ENCODE data around the gene BABAM2.

BABAM2 gene

GRCh38 chr2:28338831-28339321 is 448.3 kb downstream of the BABAM2 start:
- no peak for DNase-seq

DNA sequence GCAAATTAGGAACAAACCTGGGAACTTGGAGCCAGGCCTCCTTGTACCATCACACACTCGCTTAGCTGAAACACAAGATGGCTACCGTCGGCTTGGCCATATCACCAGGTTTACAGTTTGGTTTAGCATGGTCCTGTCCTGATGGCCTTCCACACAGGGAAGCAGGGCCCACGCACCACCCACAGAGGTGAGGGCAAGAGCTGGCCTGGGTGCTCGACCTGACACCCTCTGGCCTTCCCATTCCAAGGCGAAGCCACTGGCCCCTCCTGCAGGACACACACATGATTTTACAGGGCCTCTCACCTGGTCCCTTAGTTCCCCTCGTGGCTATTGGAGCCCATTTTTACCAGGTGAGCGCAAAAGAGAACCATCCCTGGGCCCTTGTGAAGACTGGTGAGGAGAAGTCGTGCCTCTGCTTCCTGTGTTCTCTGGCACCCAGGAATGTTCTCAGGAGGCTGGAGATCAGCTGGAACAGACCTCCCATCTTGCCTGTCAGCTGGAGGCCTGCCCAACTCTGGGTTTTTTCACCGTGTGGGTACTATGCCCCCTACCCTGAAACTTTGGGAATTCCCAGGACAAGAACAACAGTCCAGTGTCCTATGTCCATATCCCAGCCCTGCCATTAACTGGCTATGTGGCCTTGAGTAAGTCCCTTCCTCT is 449.1 kb downstream of the BABAM2 start:
- DNase-seq: no peak

GRCh38 chr2:28340312-28341202 is 450.0 kb downstream of the BABAM2 start:
- DNase-seq: no peak

DNA sequence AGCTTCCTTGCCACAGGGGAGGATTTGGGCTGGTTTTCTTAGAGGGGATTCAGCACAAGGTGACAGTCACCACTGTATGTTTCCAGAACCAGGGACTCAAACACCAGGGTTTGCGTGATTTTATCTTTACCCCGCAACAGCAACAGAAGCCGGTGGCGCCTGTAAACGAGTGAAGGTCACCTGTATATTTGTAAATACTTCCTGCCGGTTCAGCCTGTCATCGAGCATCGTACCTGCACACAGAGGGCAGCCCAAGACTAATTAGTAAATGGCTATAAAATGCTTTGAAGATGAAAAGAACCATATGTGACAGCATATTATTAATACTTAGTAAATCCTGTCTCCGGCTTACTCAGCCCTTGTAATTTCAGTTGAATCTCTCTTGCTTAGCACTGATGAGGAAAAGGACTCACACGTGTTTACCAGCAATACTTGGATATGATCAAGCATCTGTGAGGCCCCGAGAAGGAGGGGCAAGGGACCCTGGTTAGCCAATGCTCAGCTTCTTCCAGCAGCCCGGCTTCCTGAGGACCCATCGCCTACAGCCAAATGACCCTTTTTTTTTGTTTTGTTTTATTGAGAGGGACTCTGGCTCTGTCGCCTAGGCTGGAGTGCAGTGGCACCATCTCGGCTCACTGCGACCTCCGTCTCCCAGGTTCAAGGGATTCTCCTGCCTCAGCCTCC is 450.8 kb downstream of the BABAM2 start:
- no peak for DNase-seq

DNA sequence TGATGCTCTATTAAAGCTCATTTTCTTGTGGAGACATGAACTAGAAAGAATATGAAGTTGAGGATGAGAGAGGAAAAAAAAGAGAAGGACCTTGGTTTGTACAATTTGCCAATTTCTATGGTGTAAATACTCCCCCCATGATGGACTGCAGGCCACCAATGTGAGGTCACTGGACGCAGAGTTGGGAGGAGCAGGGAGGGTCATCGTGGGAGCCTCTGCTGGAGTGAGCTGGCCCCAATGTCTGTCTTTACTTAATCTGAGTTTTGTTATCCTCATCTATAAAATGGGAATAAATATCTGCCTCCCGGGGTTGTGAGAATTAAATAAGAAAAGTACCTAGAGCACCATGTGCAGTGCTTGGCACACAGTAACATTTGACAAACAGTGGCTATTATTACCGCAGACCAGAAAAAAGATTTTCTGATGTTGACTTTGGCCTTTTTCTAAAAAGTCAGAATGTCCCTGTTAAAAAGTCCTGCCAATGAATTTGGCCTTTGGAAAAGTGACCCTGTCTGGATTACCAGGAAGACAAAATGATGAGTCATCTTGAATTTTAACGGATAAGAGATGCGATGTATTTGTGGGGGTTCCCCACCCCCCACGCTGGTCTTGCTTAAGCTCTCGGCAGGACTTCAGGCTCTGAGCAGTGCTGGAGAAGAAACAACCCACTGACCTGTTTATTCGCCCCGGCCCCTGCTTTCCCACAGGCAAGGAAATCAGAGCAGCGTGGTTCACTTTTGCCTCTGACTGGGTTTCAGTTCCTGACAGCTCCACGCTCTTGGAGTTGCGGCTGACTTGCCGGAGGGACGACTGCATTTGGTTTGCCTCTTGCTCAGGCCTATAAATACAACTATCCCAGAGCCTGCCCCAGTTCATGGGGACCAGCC is 451.8 kb downstream of the BABAM2 start:
- DNase-seq: no peak

- no peak for DNase-seq
Measured at GRCh38 chr2:28343184-28343942, 452.8 kb downstream of the BABAM2 start.

- DNase-seq: no peak
Measured at GRCh38 chr2:28343971-28344715, 453.6 kb downstream of the BABAM2 start.

DNA sequence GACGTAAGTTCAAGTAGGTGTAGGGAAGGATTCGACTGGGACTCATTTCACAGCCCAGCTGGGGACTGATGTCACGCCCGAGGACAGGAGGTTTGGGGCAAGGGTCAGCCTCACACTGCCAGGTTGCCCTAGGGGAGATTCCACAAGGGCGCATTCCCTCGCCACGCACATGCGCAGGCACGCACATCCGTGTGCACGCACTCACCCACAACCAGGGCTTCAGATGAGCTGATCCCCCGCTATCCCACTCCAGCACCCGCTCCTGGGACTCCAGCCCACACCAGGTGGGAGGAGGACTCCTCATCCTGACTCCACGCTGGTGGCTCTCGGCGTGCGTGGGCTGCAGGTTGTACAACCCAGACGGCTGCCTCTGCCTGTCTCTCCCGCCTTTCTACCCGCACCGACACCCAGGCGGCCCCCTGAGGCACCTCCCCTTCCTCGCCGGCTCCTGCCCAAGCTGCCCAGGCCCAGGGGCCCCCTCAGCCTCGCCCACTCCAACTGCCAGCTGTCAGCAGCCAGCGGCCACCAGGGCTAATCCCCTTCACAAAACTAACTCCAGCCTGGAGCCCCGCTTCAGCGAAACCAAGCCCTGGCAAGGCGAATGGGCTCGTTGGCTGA is 454.3 kb downstream of the BABAM2 start:
- DNase-seq: no peak

GRCh38 chr2:28345619-28346018 is 455.1 kb downstream of the BABAM2 start:
- no peak for DNase-seq

DNA sequence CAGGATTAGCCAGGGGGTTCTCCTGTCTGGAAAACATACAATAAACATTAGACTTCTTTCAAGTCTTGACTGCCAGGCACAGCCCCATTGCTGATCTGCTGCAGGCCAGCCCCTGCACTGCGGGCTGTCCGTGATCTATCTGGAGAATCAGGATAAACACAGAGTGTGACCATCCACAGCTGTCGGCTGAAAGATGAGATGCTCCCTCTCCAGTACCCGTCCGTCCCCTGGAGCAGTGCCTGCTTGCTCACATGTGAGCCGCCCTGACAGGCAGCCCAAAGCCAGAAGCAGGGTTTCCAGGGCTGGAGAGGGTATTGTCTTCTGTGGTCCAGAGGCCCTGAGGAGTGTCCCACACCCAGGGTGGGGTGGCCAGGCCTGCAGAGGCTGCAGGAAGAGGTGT is 456.1 kb downstream of the BABAM2 start:
- no peak for DNase-seq

GRCh38 chr2:28347193-28347592 is 456.7 kb downstream of the BABAM2 start:
- DNase-seq: no peak

DNA sequence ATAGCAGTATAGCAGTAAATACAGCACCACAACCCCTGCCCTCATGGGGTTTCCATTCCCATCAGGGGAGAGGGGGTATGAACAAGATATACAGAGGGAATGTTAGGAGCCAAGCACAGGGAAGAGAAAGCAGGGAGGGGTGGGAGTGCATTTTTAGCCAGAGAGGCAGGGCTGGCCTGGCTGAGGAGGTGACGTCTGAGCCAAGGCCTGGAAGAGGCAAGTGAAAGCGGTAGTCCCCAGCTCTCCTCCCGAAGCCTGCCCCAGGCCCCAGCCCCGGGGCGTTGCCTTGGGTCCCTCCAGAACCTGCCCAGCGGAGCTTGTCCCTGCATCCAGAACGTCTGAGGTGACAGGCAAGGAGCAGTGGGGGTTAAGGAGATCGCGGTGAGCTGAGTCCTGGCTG is 457.1 kb downstream of the BABAM2 start:
- DNase-seq: no peak

- DNase-seq: no peak
Measured at GRCh38 chr2:28348149-28348567, 457.6 kb downstream of the BABAM2 start.

GRCh38 chr2:28348921-28349320 is 458.4 kb downstream of the BABAM2 start:
- DNase-seq: no peak

GRCh38 chr2:28349546-28350165 is 459.1 kb downstream of the BABAM2 start:
- no peak for DNase-seq

DNA sequence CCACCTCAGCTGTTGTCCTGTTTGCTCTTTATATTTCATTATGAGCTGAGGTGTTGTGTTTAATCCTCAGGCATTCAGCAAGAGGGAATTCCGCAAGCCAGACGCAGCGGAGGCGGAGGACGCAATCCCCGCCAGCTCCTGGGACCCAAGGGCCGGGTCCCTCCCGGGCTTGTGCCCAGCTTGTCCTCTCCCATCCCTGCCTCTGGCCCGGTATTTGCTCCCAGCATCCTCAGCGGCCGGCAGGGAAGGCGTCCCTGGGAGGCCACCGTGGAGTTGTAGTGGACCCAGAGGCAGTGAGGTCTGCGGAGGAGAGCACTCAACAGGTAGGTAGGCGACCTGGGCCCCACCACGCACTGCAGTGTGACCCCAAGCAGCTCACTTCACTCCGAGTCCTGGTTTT is 459.7 kb downstream of the BABAM2 start:
- no peak for DNase-seq

GRCh38 chr2:28350791-28351285 is 460.3 kb downstream of the BABAM2 start:
- DNase-seq: no peak

DNA sequence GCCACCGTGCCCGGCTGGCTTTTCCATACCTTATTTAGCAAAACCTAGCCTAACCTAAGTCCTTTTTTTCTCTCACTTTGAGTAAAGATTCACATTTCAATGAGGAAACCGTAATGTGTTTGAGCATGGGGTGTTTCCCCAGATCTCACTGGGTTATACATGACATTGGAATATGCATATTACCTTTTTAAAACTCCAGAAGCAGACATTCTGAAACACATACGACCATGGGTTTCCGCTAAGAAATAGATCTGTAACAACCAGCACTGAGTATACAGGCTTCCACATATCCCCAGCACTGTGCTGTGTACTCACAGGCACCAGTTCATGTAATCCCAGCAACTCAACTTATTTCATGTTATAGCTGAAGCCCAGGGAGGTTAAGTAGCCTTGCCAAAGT is 461.1 kb downstream of the BABAM2 start:
- no peak for DNase-seq

- no peak for DNase-seq
Measured at GRCh38 chr2:28352104-28352503, 461.6 kb downstream of the BABAM2 start.

All from activated naive CD4-positive, alpha-beta T cell (primary cell).